ENCODE results near the gene DSEL. TPM values are rescaled to one million over a fixed set of nuclear protein-coding genes. Genes with fewer than 3 reads are reported as not detected.

The DSEL gene
- 3.5 and 3.8 TPM in 2 replicates for total RNA-seq

GRCh38 chr18:67516539-67517443, at the start of gene DSEL:
TSS of gene DSEL (minus strand) at chr18:67516720. CDS start at chr18:67514608, 2,112 bp downstream.

